Stimulated activated CD4-positive, alpha-beta T cell treated with anti-CD3 and anti-CD28 coated beads, Interleukin-15, amount 100 ng/mL, for 24 hours (primary cell): ENCODE results near the gene ANTKMT.

ENCODE experiments used
- DNase-seq: peaks from one replicate; pipeline ENCODE4 v3.0.0-alpha.2; 2020

Gene ANTKMT

DNA sequence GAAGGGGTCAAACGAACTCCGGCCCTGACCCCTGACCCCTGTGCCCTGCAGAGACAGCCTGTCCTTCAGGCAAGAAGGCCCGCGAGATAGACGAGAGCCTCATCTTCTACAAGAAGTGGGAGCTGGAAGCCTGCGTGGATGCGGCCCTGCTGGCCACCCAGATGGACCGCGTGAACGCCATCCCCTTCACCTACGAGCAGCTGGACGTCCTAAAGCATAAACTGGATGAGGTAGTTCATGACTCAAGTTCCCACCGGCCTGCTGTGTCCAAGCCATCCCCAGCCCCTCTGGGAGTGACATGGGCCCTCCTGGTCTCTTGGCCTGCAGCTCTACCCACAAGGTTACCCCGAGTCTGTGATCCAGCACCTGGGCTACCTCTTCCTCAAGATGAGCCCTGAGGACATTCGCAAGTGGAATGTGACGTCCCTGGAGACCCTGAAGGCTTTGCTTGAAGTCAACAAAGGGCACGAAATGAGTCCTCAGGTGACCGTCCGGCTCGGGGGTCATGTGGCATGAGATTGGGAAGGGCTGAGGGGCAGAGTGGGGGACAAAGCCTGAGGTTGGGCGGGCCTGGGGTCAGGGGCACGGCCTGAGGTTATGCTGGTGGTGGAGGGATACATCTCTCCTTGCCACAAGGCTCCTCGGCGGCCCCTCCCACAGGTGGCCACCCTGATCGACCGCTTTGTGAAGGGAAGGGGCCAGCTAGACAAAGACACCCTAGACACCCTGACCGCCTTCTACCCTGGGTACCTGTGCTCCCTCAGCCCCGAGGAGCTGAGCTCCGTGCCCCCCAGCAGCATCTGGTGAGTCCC is 45.3 kb downstream of the ANTKMT start:
- no peak for DNase-seq

DNA sequence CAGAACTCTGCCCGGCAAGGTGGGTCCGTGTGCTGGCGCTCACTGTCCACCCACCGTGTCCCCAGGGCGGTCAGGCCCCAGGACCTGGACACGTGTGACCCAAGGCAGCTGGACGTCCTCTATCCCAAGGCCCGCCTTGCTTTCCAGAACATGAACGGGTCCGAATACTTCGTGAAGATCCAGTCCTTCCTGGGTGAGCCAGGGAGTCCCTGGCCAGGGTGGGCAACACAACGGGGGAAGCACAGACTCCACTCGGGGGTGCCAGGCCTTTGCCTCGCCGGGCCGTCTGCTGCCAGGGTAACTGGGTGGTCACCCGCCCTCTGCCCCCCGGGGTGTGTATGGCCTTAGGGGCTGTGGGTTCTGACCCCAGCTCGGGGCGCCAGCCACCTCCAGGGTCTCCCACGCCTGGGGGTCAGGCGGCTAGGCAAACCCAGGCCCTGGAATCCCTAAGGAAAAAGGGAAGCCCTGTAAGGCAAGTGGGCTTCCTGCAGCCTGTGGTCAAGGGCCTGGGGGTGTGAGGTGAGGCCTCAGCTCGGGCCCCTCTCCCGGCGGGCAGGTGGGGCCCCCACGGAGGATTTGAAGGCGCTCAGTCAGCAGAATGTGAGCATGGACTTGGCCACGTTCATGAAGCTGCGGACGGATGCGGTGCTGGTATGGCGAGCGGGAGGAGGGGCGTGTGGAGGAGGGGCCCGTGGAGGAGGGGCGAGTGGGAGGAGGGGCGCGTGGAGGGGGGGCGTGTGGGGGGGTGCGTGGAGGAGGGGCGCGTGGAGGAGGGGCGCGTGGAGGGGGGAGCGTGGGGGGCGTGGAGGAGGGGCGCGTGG is 46.1 kb downstream of the ANTKMT start:
- DNase-seq: no peak

DNA sequence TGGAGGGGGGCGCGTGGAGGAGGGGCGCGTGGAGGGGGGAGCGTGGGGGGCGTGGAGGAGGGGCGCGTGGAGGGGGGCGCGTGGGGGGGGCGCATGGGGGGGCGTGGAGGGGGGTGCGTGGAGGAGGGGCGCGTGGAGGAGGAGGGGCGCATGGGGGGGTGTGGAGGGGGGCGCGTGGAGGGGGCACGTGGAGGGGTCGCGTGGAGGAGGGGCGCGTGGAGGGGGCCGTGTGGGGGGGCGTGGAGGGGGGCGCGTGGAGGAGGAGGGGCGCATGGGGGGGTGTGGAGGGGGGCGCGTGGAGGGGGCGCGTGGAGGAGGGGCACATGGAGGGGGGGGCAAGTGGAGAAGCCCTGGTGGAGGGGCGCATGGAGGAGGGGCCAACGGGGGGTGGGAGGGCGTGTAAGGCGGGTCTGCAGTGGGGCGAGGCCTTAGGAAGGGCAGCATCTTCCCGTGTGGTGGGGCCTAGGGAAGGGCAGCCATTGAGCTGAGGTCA is 46.8 kb downstream of the ANTKMT start:
- no peak for DNase-seq

DNA sequence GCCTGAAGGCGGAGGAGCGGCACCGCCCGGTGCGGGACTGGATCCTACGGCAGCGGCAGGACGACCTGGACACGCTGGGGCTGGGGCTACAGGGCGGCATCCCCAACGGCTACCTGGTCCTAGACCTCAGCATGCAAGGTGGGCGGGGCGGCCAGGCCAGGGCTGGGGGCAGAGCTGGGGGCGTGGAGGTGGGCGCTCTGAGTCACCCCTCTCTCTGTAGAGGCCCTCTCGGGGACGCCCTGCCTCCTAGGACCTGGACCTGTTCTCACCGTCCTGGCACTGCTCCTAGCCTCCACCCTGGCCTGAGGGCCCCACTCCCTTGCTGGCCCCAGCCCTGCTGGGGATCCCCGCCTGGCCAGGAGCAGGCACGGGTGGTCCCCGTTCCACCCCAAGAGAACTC is 47.5 kb downstream of the ANTKMT start:
- no peak for DNase-seq

DNA sequence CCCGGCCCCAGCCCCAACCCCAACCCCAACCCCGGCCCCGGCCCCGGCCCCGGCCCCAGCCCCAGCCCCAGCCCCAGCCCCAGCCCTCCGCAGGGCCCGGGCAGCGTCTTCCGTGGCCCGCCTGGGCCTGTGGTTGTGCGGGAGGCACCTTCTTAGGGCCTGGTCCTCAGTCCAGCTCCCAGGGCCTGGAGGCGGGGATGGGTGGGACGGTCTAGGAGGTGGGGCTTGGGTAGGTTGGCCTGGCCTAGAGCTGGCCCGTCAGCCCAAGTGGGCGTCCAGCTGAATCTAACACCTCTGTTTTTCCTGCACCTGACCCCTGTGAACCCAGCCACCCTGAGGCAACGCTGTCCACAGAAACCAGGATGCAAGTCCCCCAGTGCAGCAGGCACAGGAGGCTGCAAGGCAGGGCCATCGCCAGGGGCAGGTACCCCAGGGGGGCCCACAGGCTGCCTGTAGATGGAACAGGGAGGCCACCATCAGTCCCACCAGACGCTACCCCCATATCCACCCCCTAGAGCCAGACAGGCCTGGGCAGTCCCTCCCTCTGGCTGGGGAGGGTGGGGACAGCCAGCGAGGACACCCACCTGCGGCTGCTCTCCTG is 48.3 kb downstream of the ANTKMT start:
- no peak for DNase-seq

DNA sequence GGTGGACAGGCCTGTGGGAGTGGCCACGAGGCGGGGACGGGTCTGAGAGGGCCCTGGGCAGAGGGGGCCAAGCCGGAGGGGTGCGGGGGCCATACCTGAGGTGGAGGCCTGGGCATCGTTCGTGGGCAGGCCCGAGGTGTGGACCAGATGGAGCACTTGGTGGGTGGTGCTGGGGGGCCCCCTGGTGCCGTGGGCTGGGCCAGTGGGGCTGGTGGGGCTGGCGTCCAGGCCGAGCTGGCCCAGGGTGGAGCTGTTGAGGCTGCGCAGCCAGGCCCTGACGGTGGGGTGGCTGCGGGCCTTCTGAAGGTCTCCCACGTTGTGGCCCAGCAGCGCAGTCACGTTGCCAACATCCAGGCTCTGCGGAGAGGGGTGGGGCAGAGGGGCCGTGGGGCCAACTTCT is 49.0 kb downstream of the ANTKMT start:
- no peak for DNase-seq

DNA sequence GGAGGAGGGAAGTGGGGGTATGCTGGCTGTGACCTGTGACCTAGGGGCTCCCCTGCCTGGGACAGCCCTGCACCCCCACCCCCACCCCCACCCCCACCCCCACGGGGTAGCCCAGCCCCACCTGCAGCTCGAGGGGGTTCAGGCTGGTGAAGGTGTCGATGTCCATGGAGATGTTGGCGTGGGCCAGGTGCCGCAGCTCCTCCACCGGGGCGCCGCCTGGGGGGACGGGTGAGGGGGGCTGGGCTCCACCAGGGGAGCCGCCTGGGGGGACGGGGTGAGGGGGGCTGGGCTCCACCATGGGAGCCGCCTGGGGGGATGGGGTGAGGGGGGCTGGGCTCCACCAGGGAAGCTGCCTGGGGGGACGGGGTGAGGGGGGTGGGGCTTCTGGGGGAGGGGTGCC is 49.5 kb downstream of the ANTKMT start:
- no peak for DNase-seq
